Smooth muscle cell (in vitro differentiated cells): ENCODE results near the gene SAP30BP. TPM values are rescaled to one million over a fixed set of nuclear protein-coding genes. Genes with fewer than 3 reads are reported as not detected.

Source experiments
- DNase-seq: peaks from one replicate; lab custom pipeline; 2025; ENCODE audit not compliant: unreplicated experiment; lab: John Stamatoyannopoulos, UW
- H2AFZ ChIP-seq: fragments of 200-600 bp; sonication (generic); 2 replicates; pipeline ENCODE4 v1.6.0; 2016; ENCODE audit warnings: antibody characterized with exemption, low read depth, mild to moderate bottlenecking
- H3F3A ChIP-seq: fragments of 200-600 bp; sonication (generic); 2 replicates; pipeline ENCODE4 v1.6.0; 2017; ENCODE audit warnings: antibody characterized with exemption, low read depth
- H3K27ac ChIP-seq: fragments of 200-600 bp; sonication (generic); 2 replicates; pipeline ENCODE4 v1.5.1; 2016; ENCODE audit warnings: low read depth, mild to moderate bottlenecking
- H3K27me3 ChIP-seq: fragments of 200-600 bp; sonication (generic); 2 replicates; pipeline ENCODE4 v1.6.1; 2016; ENCODE audit warnings: low read depth, mild to moderate bottlenecking
- H3K36me3 ChIP-seq: fragments of 200-600 bp; sonication (generic); 2 replicates; pipeline ENCODE4 v1.5.1; 2016; ENCODE audit warnings: low read depth
- H3K4me1 ChIP-seq: fragments of 200-600 bp; sonication (generic); 2 replicates; pipeline ENCODE4 v1.5.1; 2016; ENCODE audit warnings: low read depth
- H3K4me2 ChIP-seq: fragments of 200-600 bp; sonication (generic); 2 replicates; pipeline ENCODE4 v1.6.0; 2016; ENCODE audit warnings: mild to moderate bottlenecking
- H3K4me3 ChIP-seq: fragments of 200-600 bp; sonication (generic); 2 replicates; pipeline ENCODE4 v1.5.1; 2016; ENCODE audit warnings: mild to moderate bottlenecking
- H3K79me2 ChIP-seq: fragments of 200-600 bp; sonication (generic); 2 replicates; pipeline ENCODE4 v1.6.0; 2016; ENCODE audit warnings: low read depth, mild to moderate bottlenecking
- H3K9ac ChIP-seq: fragments of 200-600 bp; sonication (generic); 2 replicates; pipeline ENCODE4 v1.6.0; 2016; ENCODE audit warnings: low read depth
- H3K9me3 ChIP-seq: fragments of 200-600 bp; sonication (generic); replicated peaks from 2 replicates; pipeline ENCODE4 v1.5.1; 2016; ENCODE audit warnings: low read depth
- H4K20me1 ChIP-seq: fragments of 200-600 bp; sonication (generic); 2 replicates; pipeline ENCODE4 v1.6.0; 2016; ENCODE audit warnings: low read depth
- WGBS: methylation state at CpG from one replicate; pipeline ENCODE4 v1.1.7; 2016; ENCODE audit warnings: low lambda C conversion rate; 5-methylcytosine and 5-hydroxymethylcytosine counted together
- polyA plus RNA-seq: library from polyadenylated mRNA; unstranded; fragments of >200 nt; fragmentation: Nextera tagmentation; extraction: Ambion mirVana; gene quantifications from 2 replicates; pipeline ENCODE4 v1.2.1, GENCODE V29; 2016
- total RNA-seq: library from RNA; depleted of rRNA; stranded (reverse); fragments of >200 nt; gene quantifications from 2 replicates; pipeline ENCODE4 v1.2.3, GENCODE V29; 2014
- TF ChIP-seq, protein P1 (sequence below): fragments of 200-600 bp; sonication (generic); IDR thresholded peaks from 2 replicates; pipeline ENCODE4 v1.5.1; 2017; ENCODE audit warnings: borderline replicate concordance, mild to moderate bottlenecking, antibody characterized with exemption; ENCODE audit not compliant: insufficient read depth, poor library complexity, severe bottlenecking

SAP30BP gene
- total and polyA plus RNA-seq, 2 experiments from 2014 or later = 75.4 to 135 TPM

DNA sequence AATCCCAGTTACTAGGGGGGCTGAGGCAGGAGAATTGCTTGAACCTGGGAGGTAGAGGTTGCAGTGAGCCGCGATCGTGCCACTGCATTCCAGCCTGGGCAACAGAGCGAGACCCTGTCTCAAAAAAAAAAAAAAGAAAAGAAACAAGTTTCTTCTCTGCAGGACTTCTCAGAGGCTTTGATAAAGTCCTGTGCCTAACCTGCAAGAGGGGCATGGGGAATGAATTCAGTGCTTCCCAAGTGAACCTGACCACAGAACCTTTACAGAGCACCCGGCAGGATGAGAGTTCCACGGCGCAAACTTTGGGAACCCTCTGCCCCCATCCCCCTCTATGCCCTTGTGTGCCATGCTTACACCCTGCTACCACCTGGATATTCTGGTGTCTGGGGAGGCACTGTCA, 72.0 kb downstream of the SAP30BP start:
- peaks cover 10% of the 10 kb centered on the region for H4K20me1 ChIP-seq
- no peak overlapping the region for H3K9ac ChIP-seq
- no peak overlapping the region for H3K4me3 ChIP-seq
- H3K4me1 ChIP-seq = no peaks in the 10 kb centered on the region
- H2AFZ ChIP-seq = no peak overlapping the region
- no peaks in the 10 kb centered on the region for H3K9me3 ChIP-seq
- TF ChIP-seq, protein P1, sequence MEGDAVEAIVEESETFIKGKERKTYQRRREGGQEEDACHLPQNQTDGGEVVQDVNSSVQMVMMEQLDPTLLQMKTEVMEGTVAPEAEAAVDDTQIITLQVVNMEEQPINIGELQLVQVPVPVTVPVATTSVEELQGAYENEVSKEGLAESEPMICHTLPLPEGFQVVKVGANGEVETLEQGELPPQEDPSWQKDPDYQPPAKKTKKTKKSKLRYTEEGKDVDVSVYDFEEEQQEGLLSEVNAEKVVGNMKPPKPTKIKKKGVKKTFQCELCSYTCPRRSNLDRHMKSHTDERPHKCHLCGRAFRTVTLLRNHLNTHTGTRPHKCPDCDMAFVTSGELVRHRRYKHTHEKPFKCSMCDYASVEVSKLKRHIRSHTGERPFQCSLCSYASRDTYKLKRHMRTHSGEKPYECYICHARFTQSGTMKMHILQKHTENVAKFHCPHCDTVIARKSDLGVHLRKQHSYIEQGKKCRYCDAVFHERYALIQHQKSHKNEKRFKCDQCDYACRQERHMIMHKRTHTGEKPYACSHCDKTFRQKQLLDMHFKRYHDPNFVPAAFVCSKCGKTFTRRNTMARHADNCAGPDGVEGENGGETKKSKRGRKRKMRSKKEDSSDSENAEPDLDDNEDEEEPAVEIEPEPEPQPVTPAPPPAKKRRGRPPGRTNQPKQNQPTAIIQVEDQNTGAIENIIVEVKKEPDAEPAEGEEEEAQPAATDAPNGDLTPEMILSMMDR = no peak
- no peak for DNase-seq
- H3F3A ChIP-seq = no peaks in the 10 kb centered on the region
- no peak overlapping the region for H3K27ac ChIP-seq
- no peaks in the 10 kb centered on the region for H3K79me2 ChIP-seq
- WGBS = 93% methylated on average over 7 of the region's 7 CpGs
- H3K36me3 ChIP-seq = no peaks in the 10 kb centered on the region
- H3K4me2 ChIP-seq = no peak overlapping the region
- H3K27me3 ChIP-seq = no peaks in the 10 kb centered on the region

DNA sequence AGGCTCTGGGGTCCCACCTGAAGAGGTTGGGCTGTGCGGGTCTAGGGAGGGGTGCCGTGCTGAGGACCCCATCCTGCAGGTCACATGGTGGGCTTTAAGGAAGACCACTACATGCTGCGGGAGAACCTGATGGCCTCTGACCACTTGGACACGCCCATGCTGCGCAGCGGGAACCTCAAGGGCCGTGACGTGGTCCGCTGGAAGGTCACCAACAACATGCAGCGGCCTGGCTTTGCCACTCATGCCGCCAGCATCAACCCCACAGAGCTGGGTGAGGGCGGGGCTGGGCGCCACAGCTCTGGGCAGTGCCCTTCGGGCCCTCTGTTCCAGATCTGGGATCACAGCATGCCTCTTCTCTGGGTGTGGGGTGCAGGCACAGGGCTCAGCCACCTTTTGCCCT, 72.7 kb downstream of the SAP30BP start:
- Histone ChIP-seq H3K4me1 (no peaks in the 10 kb centered on the region), H3K4me2 (no peak overlapping the region), H3K27ac (no peak overlapping the region), H3K27me3 (no peaks in the 10 kb centered on the region), H3K4me3 (no peak overlapping the region), H3K79me2 (no peaks in the 10 kb centered on the region), H4K20me1 (peaks cover 10% of the 10 kb centered on the region), H3F3A (no peaks in the 10 kb centered on the region), H3K36me3 (no peaks in the 10 kb centered on the region), H3K9ac (no peak overlapping the region), H2AFZ (no peak overlapping the region), H3K9me3 (no peaks in the 10 kb centered on the region)
- DNase-seq = no peak
- 93% methylated on average over 14 of the region's 14 CpGs for WGBS
- TF ChIP-seq, protein P1 = no peak

DNA sequence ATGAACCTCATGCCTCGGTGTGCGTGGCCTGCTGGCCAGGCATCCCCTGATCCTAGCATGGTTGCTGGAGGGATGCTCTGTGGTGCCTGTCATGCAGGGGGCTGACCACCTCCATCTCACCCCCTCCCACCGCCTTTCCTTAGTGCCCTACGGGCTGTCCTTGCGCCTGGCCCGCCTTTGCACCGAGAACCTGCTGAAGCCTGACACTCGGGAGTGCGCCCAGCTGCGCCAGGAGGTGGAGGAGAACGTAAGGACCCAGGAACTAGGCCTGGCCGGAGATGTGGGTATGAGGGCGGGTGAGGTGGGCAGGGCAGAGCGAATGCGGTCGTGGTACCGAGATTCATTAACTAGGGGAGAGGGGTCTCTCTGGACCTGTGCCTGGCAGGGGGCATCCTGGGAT, 73.1 kb downstream of the SAP30BP start:
- no peak overlapping the region for H3K27ac ChIP-seq
- TF ChIP-seq, protein P1 = no peak
- peaks cover 10% of the 10 kb centered on the region for H4K20me1 ChIP-seq
- no peak overlapping the region for H3K9ac ChIP-seq
- no peaks in the 10 kb centered on the region for H3K27me3 ChIP-seq
- WGBS = 95% methylated on average over 17 of the region's 17 CpGs
- no peaks in the 10 kb centered on the region for H3K4me1 ChIP-seq
- no peaks in the 10 kb centered on the region for H3K9me3 ChIP-seq
- H3K4me3 ChIP-seq = no peak overlapping the region
- DNase-seq = no peak
- H3K4me2 ChIP-seq = no peak overlapping the region
- no peaks in the 10 kb centered on the region for H3F3A ChIP-seq
- H3K36me3 ChIP-seq = no peaks in the 10 kb centered on the region
- no peaks in the 10 kb centered on the region for H3K79me2 ChIP-seq
- no peak overlapping the region for H2AFZ ChIP-seq

GRCh38 chr17:75740631-75741077, 73.5 kb downstream of the SAP30BP start:
- no peak overlapping the region for H2AFZ ChIP-seq
- H3K4me2 ChIP-seq = no peak overlapping the region
- 83% methylated on average over 17 of the region's 17 CpGs for WGBS
- H3K4me3 ChIP-seq = no peak overlapping the region
- no peaks in the 10 kb centered on the region for H3K36me3 ChIP-seq
- no peaks in the 10 kb centered on the region for H3K79me2 ChIP-seq
- peaks cover 10% of the 10 kb centered on the region for H4K20me1 ChIP-seq
- H3K9ac ChIP-seq = no peak overlapping the region
- H3F3A ChIP-seq = no peaks in the 10 kb centered on the region
- no peaks in the 10 kb centered on the region for H3K9me3 ChIP-seq
- no peak for DNase-seq
- TF ChIP-seq, protein P1 = no peak
- H3K4me1 ChIP-seq = no peaks in the 10 kb centered on the region
- no peaks in the 10 kb centered on the region for H3K27me3 ChIP-seq
- no peak overlapping the region for H3K27ac ChIP-seq
